C4-2B (cell line): ENCODE results near the gene ZNF70.

Source experiments
- H3K27ac ChIP-seq: fragments of 450-650 bp; 2 replicates; pipeline ENCODE4 v1.5.1; 2017
- CTCF ChIP-seq: fragments of 450-650 bp; conservative IDR thresholded peaks from 2 replicates; pipeline ENCODE4 v1.5.1; 2017; ENCODE audit warnings: mild to moderate bottlenecking
- ZFX ChIP-seq: fragments of 450-650 bp; IDR thresholded peaks from 2 replicates; pipeline ENCODE4 v1.6.1; 2017

Gene ZNF70

GRCh38 chr22:23695141-23695540 is 55.8 kb downstream of the ZNF70 start:
- TF ChIP-seq ZFX, result no peak
- no peak for TF ChIP-seq CTCF
- no peak overlapping the region for H3K27ac ChIP-seq

GRCh38 chr22:23693979-23694680 is 56.8 kb downstream of the ZNF70 start:
- H3K27ac ChIP-seq, result no peak overlapping the region
- TF ChIP-seq CTCF (no peak), ZFX (no peak)

GRCh38 chr22:23692598-23693291 is 58.2 kb downstream of the ZNF70 start:
- H3K27ac ChIP-seq, result no peak overlapping the region
- TF ChIP-seq ZFX, result no peak
- no peak for TF ChIP-seq CTCF

- no peak for TF ChIP-seq CTCF
- TF ChIP-seq ZFX, result no peak
- H3K27ac ChIP-seq, result no peak overlapping the region
These were observed 59.0 kb downstream of the ZNF70 start for GRCh38 chr22:23691748-23692423.

GRCh38 chr22:23690713-23691112 is 60.2 kb downstream of the ZNF70 start, which contains the start of gene RGL4:
Gene RGL4 (plus strand): TSS chr22:23691013. CDS start chr22:23692031, 1,018 bp downstream.
- TF ChIP-seq CTCF (no peak), ZFX (no peak)

GRCh38 chr22:23689414-23689813 is 61.5 kb downstream of the ZNF70 start:
- no peak for TF ChIP-seq ZFX

More at GRCh38 chr22:23690713-23691112, 60.2 kb downstream of the ZNF70 start, which contains the start of gene RGL4:
- no peak within 1 kb of the TSS for H3K27ac ChIP-seq

More at GRCh38 chr22:23689414-23689813, 61.5 kb downstream of the ZNF70 start:
- no peak overlapping the region for H3K27ac ChIP-seq
